ENCODE results near the gene OPN1MW2. TPM values are rescaled to one million over a fixed set of nuclear protein-coding genes. Genes with fewer than 3 reads are reported as not detected.
"Not testable (repeated sequence)": the region's sequence is repeated elsewhere in the genome, so short reads cannot be mapped to it uniquely, and the experiment has no call there.

Gene OPN1MW2
- not detected in 2 replicates for total RNA-seq
- long read RNA-seq = 0 reads

GRCh38 chrX:154219456-154219855, at the start of gene OPN1MW2:
Gene OPN1MW2, plus strand, starts transcription at chrX:154219756. Its CDS starts 60 bp downstream, at chrX:154219816.
- not testable (repeated sequence) for H3K36me3 Mint-ChIP-seq (ENCODE audit: insufficient read depth); H3K27me3 Mint-ChIP-seq; H3K4me3 Mint-ChIP-seq (ENCODE audit: low read depth); H3K27ac Mint-ChIP-seq; H3K4me1 Mint-ChIP-seq (ENCODE audit: low read depth); DNase-seq (ENCODE audit: low spot score, unreplicated experiment); H3K9me3 Mint-ChIP-seq (ENCODE audit: low read depth)

- H3K4me3 Mint-ChIP-seq (ENCODE audit: low read depth); H3K9me3 Mint-ChIP-seq (ENCODE audit: low read depth); H3K27ac Mint-ChIP-seq; H3K27me3 Mint-ChIP-seq; H3K4me1 Mint-ChIP-seq (ENCODE audit: low read depth); DNase-seq (ENCODE audit: low spot score, unreplicated experiment); H3K36me3 Mint-ChIP-seq (ENCODE audit: insufficient read depth): not testable (repeated sequence)
Measured at GRCh38 chrX:154172535-154172943, 47.0 kb upstream of the OPN1MW2 start.

GRCh38 chrX:154174356-154174755, 45.2 kb upstream of the OPN1MW2 start:
- H3K27ac Mint-ChIP-seq; H3K36me3 Mint-ChIP-seq (ENCODE audit: insufficient read depth); H3K4me3 Mint-ChIP-seq (ENCODE audit: low read depth); DNase-seq (ENCODE audit: low spot score, unreplicated experiment); H3K27me3 Mint-ChIP-seq; H3K4me1 Mint-ChIP-seq (ENCODE audit: low read depth); H3K9me3 Mint-ChIP-seq (ENCODE audit: low read depth): not testable (repeated sequence)

GRCh38 chrX:154182296-154182695, 37.3 kb upstream of the OPN1MW2 start, which contains the start of gene OPN1MW:
Gene OPN1MW, plus strand, starts transcription at chrX:154182596. Its CDS starts 82 bp downstream, at chrX:154182678.
- H3K27me3 Mint-ChIP-seq; H3K4me3 Mint-ChIP-seq (ENCODE audit: low read depth); DNase-seq (ENCODE audit: low spot score, unreplicated experiment); H3K9me3 Mint-ChIP-seq (ENCODE audit: low read depth); H3K36me3 Mint-ChIP-seq (ENCODE audit: insufficient read depth); H3K4me1 Mint-ChIP-seq (ENCODE audit: low read depth); H3K27ac Mint-ChIP-seq: not testable (repeated sequence)

- not testable (repeated sequence) for H3K9me3 Mint-ChIP-seq (ENCODE audit: low read depth); H3K36me3 Mint-ChIP-seq (ENCODE audit: insufficient read depth); H3K4me3 Mint-ChIP-seq (ENCODE audit: low read depth); H3K4me1 Mint-ChIP-seq (ENCODE audit: low read depth); DNase-seq (ENCODE audit: low spot score, unreplicated experiment); H3K27ac Mint-ChIP-seq; H3K27me3 Mint-ChIP-seq
Measured at GRCh38 chrX:154183794-154184193, 35.8 kb upstream of the OPN1MW2 start.

GRCh38 chrX:154192846-154193245, 26.7 kb upstream of the OPN1MW2 start:
- not testable (repeated sequence) for H3K4me1 Mint-ChIP-seq (ENCODE audit: low read depth); H3K4me3 Mint-ChIP-seq (ENCODE audit: low read depth); H3K9me3 Mint-ChIP-seq (ENCODE audit: low read depth); H3K36me3 Mint-ChIP-seq (ENCODE audit: insufficient read depth); DNase-seq (ENCODE audit: low spot score, unreplicated experiment); H3K27ac Mint-ChIP-seq; H3K27me3 Mint-ChIP-seq

- not testable (repeated sequence) for H3K4me1 Mint-ChIP-seq (ENCODE audit: low read depth); H3K27me3 Mint-ChIP-seq; H3K9me3 Mint-ChIP-seq (ENCODE audit: low read depth); DNase-seq (ENCODE audit: low spot score, unreplicated experiment); H3K36me3 Mint-ChIP-seq (ENCODE audit: insufficient read depth); H3K27ac Mint-ChIP-seq; H3K4me3 Mint-ChIP-seq (ENCODE audit: low read depth)
Measured at GRCh38 chrX:154194316-154194715, 25.2 kb upstream of the OPN1MW2 start.

GRCh38 chrX:154196466-154196865, 23.1 kb upstream of the OPN1MW2 start:
- not testable (repeated sequence) for H3K4me1 Mint-ChIP-seq (ENCODE audit: low read depth); H3K27ac Mint-ChIP-seq; H3K27me3 Mint-ChIP-seq; H3K36me3 Mint-ChIP-seq (ENCODE audit: insufficient read depth); H3K4me3 Mint-ChIP-seq (ENCODE audit: low read depth); DNase-seq (ENCODE audit: low spot score, unreplicated experiment); H3K9me3 Mint-ChIP-seq (ENCODE audit: low read depth)

- not testable (repeated sequence) for H3K9me3 Mint-ChIP-seq (ENCODE audit: low read depth); H3K4me3 Mint-ChIP-seq (ENCODE audit: low read depth); DNase-seq (ENCODE audit: low spot score, unreplicated experiment); H3K36me3 Mint-ChIP-seq (ENCODE audit: insufficient read depth); H3K27me3 Mint-ChIP-seq; H3K4me1 Mint-ChIP-seq (ENCODE audit: low read depth); H3K27ac Mint-ChIP-seq
Measured at GRCh38 chrX:154209670-154210418, 9.7 kb upstream of the OPN1MW2 start.

- not testable (repeated sequence) for H3K4me1 Mint-ChIP-seq (ENCODE audit: low read depth); DNase-seq (ENCODE audit: low spot score, unreplicated experiment); H3K9me3 Mint-ChIP-seq (ENCODE audit: low read depth); H3K27ac Mint-ChIP-seq; H3K27me3 Mint-ChIP-seq; H3K36me3 Mint-ChIP-seq (ENCODE audit: insufficient read depth); H3K4me3 Mint-ChIP-seq (ENCODE audit: low read depth)
Measured at GRCh38 chrX:154211057-154211456, 8.5 kb upstream of the OPN1MW2 start.

- not testable (repeated sequence) for H3K4me3 Mint-ChIP-seq (ENCODE audit: low read depth); DNase-seq (ENCODE audit: low spot score, unreplicated experiment); H3K9me3 Mint-ChIP-seq (ENCODE audit: low read depth); H3K36me3 Mint-ChIP-seq (ENCODE audit: insufficient read depth); H3K27ac Mint-ChIP-seq; H3K27me3 Mint-ChIP-seq; H3K4me1 Mint-ChIP-seq (ENCODE audit: low read depth)
Measured at GRCh38 chrX:154211499-154211898, 8.1 kb upstream of the OPN1MW2 start.

- DNase-seq (ENCODE audit: low spot score, unreplicated experiment) = not testable (repeated sequence)
Measured at GRCh38 chrX:154225292-154225691, 5.7 kb downstream of the OPN1MW2 start.

GRCh38 chrX:154226706-154227105, 7.2 kb downstream of the OPN1MW2 start:
- H3K27me3 Mint-ChIP-seq; H3K36me3 Mint-ChIP-seq (ENCODE audit: insufficient read depth); H3K9me3 Mint-ChIP-seq (ENCODE audit: low read depth); DNase-seq (ENCODE audit: low spot score, unreplicated experiment); H3K27ac Mint-ChIP-seq; H3K4me3 Mint-ChIP-seq (ENCODE audit: low read depth); H3K4me1 Mint-ChIP-seq (ENCODE audit: low read depth): not testable (repeated sequence)

More at GRCh38 chrX:154225292-154225691, 5.7 kb downstream of the OPN1MW2 start:
- not testable (repeated sequence) for H3K4me3 Mint-ChIP-seq (ENCODE audit: low read depth); H3K9me3 Mint-ChIP-seq (ENCODE audit: low read depth); H3K36me3 Mint-ChIP-seq (ENCODE audit: insufficient read depth); H3K4me1 Mint-ChIP-seq (ENCODE audit: low read depth); H3K27me3 Mint-ChIP-seq; H3K27ac Mint-ChIP-seq

GRCh38 chrX:154231443-154231842, 11.9 kb downstream of the OPN1MW2 start:
- H3K27me3 Mint-ChIP-seq; H3K36me3 Mint-ChIP-seq (ENCODE audit: insufficient read depth); H3K9me3 Mint-ChIP-seq (ENCODE audit: low read depth); H3K4me1 Mint-ChIP-seq (ENCODE audit: low read depth); DNase-seq (ENCODE audit: low spot score, unreplicated experiment); H3K27ac Mint-ChIP-seq; H3K4me3 Mint-ChIP-seq (ENCODE audit: low read depth): not testable (repeated sequence)
